ENCODE measurements around the gene SUGCT.

SUGCT gene

GRCh38 chr7:40204581-40204980 is 69.8 kb downstream of the SUGCT start:
- no peaks in the 10 kb centered on the region for H3K9me2 ChIP-seq (replicated peaks; ENCODE audit: low read depth, low read length)
- H3K79me2 ChIP-seq (ENCODE audit: insufficient read depth, low read length) = no peaks in the 10 kb centered on the region
- no peak overlapping the region for H3K9ac ChIP-seq (ENCODE audit: low read depth, low read length, poor library complexity, severe bottlenecking)
- H3K4me1 ChIP-seq (ENCODE audit: insufficient read depth, low read length, poor library complexity, severe bottlenecking) = no peaks in the 10 kb centered on the region
- H3K27me3 ChIP-seq (ENCODE audit: insufficient read depth, low read length, poor library complexity, severe bottlenecking) = no peaks in the 10 kb centered on the region
- H3K4me2 ChIP-seq (ENCODE audit: low read depth, low read length, poor library complexity, severe bottlenecking) = no peak overlapping the region
- H3K4me3 ChIP-seq (ENCODE audit: low read length, poor library complexity, severe bottlenecking) = no peak overlapping the region
- no peaks in the 10 kb centered on the region for H4K20me1 ChIP-seq (ENCODE audit: insufficient read depth, low read length, poor library complexity, severe bottlenecking)
- H2AFZ ChIP-seq (ENCODE audit: low read length) = no peak overlapping the region
- no peaks in the 10 kb centered on the region for H3F3A ChIP-seq (ENCODE audit: low read depth)
- no peaks in the 10 kb centered on the region for H3K36me3 ChIP-seq (ENCODE audit: insufficient read depth, low read length)
- H3K9me3 ChIP-seq (ENCODE audit: insufficient read depth, low read depth, low read length) = no peaks in the 10 kb centered on the region
- TF ChIP-seq, protein P1, sequence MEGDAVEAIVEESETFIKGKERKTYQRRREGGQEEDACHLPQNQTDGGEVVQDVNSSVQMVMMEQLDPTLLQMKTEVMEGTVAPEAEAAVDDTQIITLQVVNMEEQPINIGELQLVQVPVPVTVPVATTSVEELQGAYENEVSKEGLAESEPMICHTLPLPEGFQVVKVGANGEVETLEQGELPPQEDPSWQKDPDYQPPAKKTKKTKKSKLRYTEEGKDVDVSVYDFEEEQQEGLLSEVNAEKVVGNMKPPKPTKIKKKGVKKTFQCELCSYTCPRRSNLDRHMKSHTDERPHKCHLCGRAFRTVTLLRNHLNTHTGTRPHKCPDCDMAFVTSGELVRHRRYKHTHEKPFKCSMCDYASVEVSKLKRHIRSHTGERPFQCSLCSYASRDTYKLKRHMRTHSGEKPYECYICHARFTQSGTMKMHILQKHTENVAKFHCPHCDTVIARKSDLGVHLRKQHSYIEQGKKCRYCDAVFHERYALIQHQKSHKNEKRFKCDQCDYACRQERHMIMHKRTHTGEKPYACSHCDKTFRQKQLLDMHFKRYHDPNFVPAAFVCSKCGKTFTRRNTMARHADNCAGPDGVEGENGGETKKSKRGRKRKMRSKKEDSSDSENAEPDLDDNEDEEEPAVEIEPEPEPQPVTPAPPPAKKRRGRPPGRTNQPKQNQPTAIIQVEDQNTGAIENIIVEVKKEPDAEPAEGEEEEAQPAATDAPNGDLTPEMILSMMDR (conservative IDR thresholded peaks at IDR 0.05; ENCODE audit: low read length) = no peak
- TF ChIP-seq EZH2phosphoT487 (IDR thresholded peaks at IDR 0.05; ENCODE audit: borderline replicate concordance) = no peak

DNA sequence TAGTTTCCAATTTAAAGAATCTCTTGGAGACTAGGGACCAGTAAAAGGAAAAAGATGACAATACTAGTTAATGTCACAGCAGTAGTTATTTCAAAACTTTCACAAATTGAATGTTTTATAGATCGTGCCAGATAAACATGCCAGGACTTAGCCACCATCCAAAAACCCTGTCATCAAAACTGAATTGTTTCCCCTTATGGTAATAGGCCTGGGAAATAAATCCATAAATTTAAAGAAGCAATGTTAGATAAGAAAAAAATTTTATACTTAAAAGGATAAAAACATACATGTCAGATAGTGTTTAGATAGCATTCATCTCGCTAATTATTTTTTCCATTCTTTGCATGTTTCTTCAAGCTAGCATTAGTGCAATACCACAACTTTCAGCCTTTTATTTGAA is 71.2 kb downstream of the SUGCT start:
- no peaks in the 10 kb centered on the region for H3K36me3 ChIP-seq (ENCODE audit: insufficient read depth, low read length)
- H3K9me3 ChIP-seq (ENCODE audit: insufficient read depth, low read depth, low read length) = no peaks in the 10 kb centered on the region
- no peak overlapping the region for H3K4me3 ChIP-seq (ENCODE audit: low read length, poor library complexity, severe bottlenecking)
- TF ChIP-seq, protein P1 (conservative IDR thresholded peaks at IDR 0.05; ENCODE audit: low read length) = no peak
- no peak for TF ChIP-seq EZH2phosphoT487 (IDR thresholded peaks at IDR 0.05; ENCODE audit: borderline replicate concordance)
- H4K20me1 ChIP-seq (ENCODE audit: insufficient read depth, low read length, poor library complexity, severe bottlenecking) = no peaks in the 10 kb centered on the region
- H3K4me2 ChIP-seq (ENCODE audit: low read depth, low read length, poor library complexity, severe bottlenecking) = no peak overlapping the region
- H3K79me2 ChIP-seq (ENCODE audit: insufficient read depth, low read length) = no peaks in the 10 kb centered on the region
- H3K9me2 ChIP-seq (replicated peaks; ENCODE audit: low read depth, low read length) = no peaks in the 10 kb centered on the region
- no peak overlapping the region for H3K9ac ChIP-seq (ENCODE audit: low read depth, low read length, poor library complexity, severe bottlenecking)
- H3K4me1 ChIP-seq (ENCODE audit: insufficient read depth, low read length, poor library complexity, severe bottlenecking) = no peaks in the 10 kb centered on the region
- H3F3A ChIP-seq (ENCODE audit: low read depth) = no peaks in the 10 kb centered on the region
- H2AFZ ChIP-seq (ENCODE audit: low read length) = no peak overlapping the region
- H3K27me3 ChIP-seq (ENCODE audit: insufficient read depth, low read length, poor library complexity, severe bottlenecking) = no peaks in the 10 kb centered on the region

DNA sequence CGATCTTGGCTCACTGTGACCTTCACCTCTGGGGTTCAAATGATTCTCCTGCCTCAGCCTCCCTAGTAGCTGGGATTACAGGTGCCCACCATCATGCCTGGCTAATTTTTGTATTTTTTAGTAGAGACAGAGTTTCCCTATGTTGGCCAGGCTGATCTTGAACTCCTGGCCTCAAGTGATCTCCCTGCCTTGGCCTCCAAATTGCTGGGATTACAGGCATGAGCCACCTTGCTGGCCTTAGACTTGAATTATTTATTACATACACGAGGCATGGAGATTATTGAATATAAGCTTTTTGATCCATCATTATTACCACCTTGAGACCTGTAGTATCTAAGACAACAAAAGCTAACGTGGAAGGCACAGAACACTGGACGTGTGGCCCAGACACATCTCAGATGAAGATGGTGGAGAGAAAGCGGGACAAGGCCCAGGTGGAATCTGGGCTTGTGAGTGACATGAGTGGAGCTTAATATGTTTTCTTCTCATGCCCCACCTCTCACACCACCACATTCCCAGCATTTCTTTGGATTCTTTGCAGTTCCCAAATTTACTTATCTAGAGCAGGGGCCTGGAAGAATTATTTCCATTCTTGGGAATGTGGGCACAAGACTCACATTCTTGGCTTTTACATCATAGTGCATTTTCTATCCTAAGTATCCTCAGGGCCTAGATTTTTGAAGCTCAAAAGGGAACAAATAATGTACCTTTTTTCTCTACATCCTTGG is 76.6 kb downstream of the SUGCT start:
- Histone ChIP-seq H3K4me1 (ENCODE audit: insufficient read depth, low read length, poor library complexity, severe bottlenecking) (no peaks in the 10 kb centered on the region), H3K27me3 (ENCODE audit: insufficient read depth, low read length, poor library complexity, severe bottlenecking) (no peaks in the 10 kb centered on the region), H3K36me3 (ENCODE audit: insufficient read depth, low read length) (no peaks in the 10 kb centered on the region), H3F3A (ENCODE audit: low read depth) (no peaks in the 10 kb centered on the region), H3K79me2 (ENCODE audit: insufficient read depth, low read length) (no peaks in the 10 kb centered on the region), H3K9me3 (ENCODE audit: insufficient read depth, low read depth, low read length) (no peaks in the 10 kb centered on the region), H3K9me2 (replicated peaks; ENCODE audit: low read depth, low read length) (no peaks in the 10 kb centered on the region), H3K4me2 (ENCODE audit: low read depth, low read length, poor library complexity, severe bottlenecking) (no peak overlapping the region), H3K4me3 (ENCODE audit: low read length, poor library complexity, severe bottlenecking) (no peak overlapping the region), H2AFZ (ENCODE audit: low read length) (no peak overlapping the region), H4K20me1 (ENCODE audit: insufficient read depth, low read length, poor library complexity, severe bottlenecking) (no peaks in the 10 kb centered on the region), H3K9ac (ENCODE audit: low read depth, low read length, poor library complexity, severe bottlenecking) (no peak overlapping the region)
- no peak for TF ChIP-seq EZH2phosphoT487 (IDR thresholded peaks at IDR 0.05; ENCODE audit: borderline replicate concordance)
- TF ChIP-seq, protein P1 (conservative IDR thresholded peaks at IDR 0.05; ENCODE audit: low read length) = no peak
